SK-N-SH treated with all-trans-retinoic acid at 6 μM for 48 hours (cell line): Measurements from ENCODE around the gene SPON1.

Experiments used
- ATAC-seq: fragments of 200-7000 bp; cut with Tn5 transposase; 3 replicates; pipeline ENCODE4 v1.9.1; 2020; ENCODE audit warnings: mild to moderate bottlenecking, moderate library complexity
- ARNTL ChIP-seq: fragments of 450-650 bp; formaldehyde crosslinking; IDR thresholded peaks from 2 replicates; pipeline ENCODE4 v1.5.0; 2020; ENCODE audit warnings: low read depth, mild to moderate bottlenecking, moderate library complexity, borderline replicate concordance
- BACH2 ChIP-seq: fragments of 250-450 bp; sonication (Bioruptor Pico); IDR thresholded peaks from 2 replicates; pipeline ENCODE4 v1.9.0; 2021; ENCODE audit warnings: mild to moderate bottlenecking, borderline replicate concordance
- CSDC2 ChIP-seq: fragments of 250-450 bp; sonication (Bioruptor Pico); IDR thresholded peaks from 2 replicates; pipeline ENCODE4 v1.5.0; 2020; ENCODE audit warnings: mild to moderate bottlenecking, moderate library complexity
- ESRRG ChIP-seq: fragments of 250-450 bp; sonication (Bioruptor Pico); IDR thresholded peaks from 2 replicates; pipeline ENCODE4 v1.6.1; 2021; ENCODE audit warnings: mild to moderate bottlenecking
- GLIS3 ChIP-seq: fragments of 250-450 bp; sonication (Bioruptor Pico); IDR thresholded peaks from 2 replicates; pipeline ENCODE4 v1.5.0; 2020; ENCODE audit warnings: mild to moderate bottlenecking, moderate library complexity
- OSR1 ChIP-seq: fragments of 250-450 bp; sonication (Bioruptor Pico); IDR thresholded peaks from 2 replicates; pipeline ENCODE4 v1.8.0; 2022; ENCODE audit warnings: moderate library complexity, mild to moderate bottlenecking, inconsistent platforms
- PPARA ChIP-seq: fragments of 250-450 bp; sonication (Bioruptor Pico); IDR thresholded peaks from 2 replicates; pipeline ENCODE4 v1.5.0; 2020; ENCODE audit warnings: mild to moderate bottlenecking, borderline replicate concordance
- RARB ChIP-seq: fragments of 250-450 bp; sonication (Bioruptor Pico); IDR thresholded peaks from 2 replicates; pipeline ENCODE4 v1.8.0; 2021; ENCODE audit warnings: mild to moderate bottlenecking, moderate library complexity
- SNAI2 ChIP-seq: fragments of 250-450 bp; sonication (Bioruptor Pico); IDR thresholded peaks from 2 replicates; pipeline ENCODE4 v1.5.0; 2020; ENCODE audit warnings: mild to moderate bottlenecking, moderate library complexity
- TCF4 ChIP-seq: fragments of 250-450 bp; sonication (Bioruptor Pico); IDR thresholded peaks from 2 replicates; pipeline ENCODE4 v1.8.0; 2021; ENCODE audit warnings: mild to moderate bottlenecking, moderate library complexity, borderline replicate concordance
- TOX ChIP-seq: fragments of 250-450 bp; sonication (Bioruptor Pico); IDR thresholded peaks from 2 replicates; pipeline ENCODE4 v1.8.0; 2021; ENCODE audit warnings: mild to moderate bottlenecking, moderate library complexity, borderline replicate concordance
- ZFP3 ChIP-seq: fragments of 250-450 bp; sonication (Bioruptor Pico); IDR thresholded peaks from 2 replicates; pipeline ENCODE4 v1.5.0; 2020; ENCODE audit warnings: mild to moderate bottlenecking, moderate library complexity
- ZFP30 ChIP-seq: fragments of 450-650 bp; formaldehyde crosslinking; IDR thresholded peaks from 2 replicates; pipeline ENCODE4 v1.5.0; 2022; ENCODE audit warnings: mild to moderate bottlenecking, moderate library complexity
- ZNF565 ChIP-seq: fragments of 450-650 bp; formaldehyde crosslinking; conservative IDR thresholded peaks from 2 replicates; pipeline ENCODE4 v1.5.0; 2020; ENCODE audit warnings: low read depth, mild to moderate bottlenecking, moderate library complexity
- ZNF70 ChIP-seq: fragments of 450-650 bp; formaldehyde crosslinking; IDR thresholded peaks from 2 replicates; pipeline ENCODE4 v1.5.0; 2020; ENCODE audit warnings: mild to moderate bottlenecking, moderate library complexity
- ZNF8 ChIP-seq: fragments of 450-650 bp; formaldehyde crosslinking; IDR thresholded peaks from 2 replicates; pipeline ENCODE4 v1.5.0; 2020; ENCODE audit warnings: mild to moderate bottlenecking, moderate library complexity
- TF ChIP-seq, protein P1 (sequence below): fragments of 250-450 bp; sonication (Bioruptor Pico); IDR thresholded peaks from 2 replicates; pipeline ENCODE4 v1.5.1; 2021; ENCODE audit warnings: mild to moderate bottlenecking, moderate library complexity
- TF ChIP-seq, protein P2 (sequence below): fragments of 250-450 bp; sonication (Bioruptor Pico); IDR thresholded peaks from 2 replicates; pipeline ENCODE4 v1.8.0; 2021; ENCODE audit warnings: low read depth, mild to moderate bottlenecking, moderate library complexity, borderline replicate concordance
- TF ChIP-seq, protein P3 (sequence below): fragments of 250-450 bp; sonication (Bioruptor Pico); IDR thresholded peaks from 2 replicates; pipeline ENCODE4 v1.5.1; 2020; ENCODE audit warnings: low read depth, mild to moderate bottlenecking, moderate library complexity
- TF ChIP-seq, protein P4 (sequence below): fragments of 250-450 bp; sonication (Bioruptor Pico); IDR thresholded peaks from 2 replicates; pipeline ENCODE4 v1.5.0; 2020; ENCODE audit warnings: mild to moderate bottlenecking, moderate library complexity

The SPON1 gene

DNA sequence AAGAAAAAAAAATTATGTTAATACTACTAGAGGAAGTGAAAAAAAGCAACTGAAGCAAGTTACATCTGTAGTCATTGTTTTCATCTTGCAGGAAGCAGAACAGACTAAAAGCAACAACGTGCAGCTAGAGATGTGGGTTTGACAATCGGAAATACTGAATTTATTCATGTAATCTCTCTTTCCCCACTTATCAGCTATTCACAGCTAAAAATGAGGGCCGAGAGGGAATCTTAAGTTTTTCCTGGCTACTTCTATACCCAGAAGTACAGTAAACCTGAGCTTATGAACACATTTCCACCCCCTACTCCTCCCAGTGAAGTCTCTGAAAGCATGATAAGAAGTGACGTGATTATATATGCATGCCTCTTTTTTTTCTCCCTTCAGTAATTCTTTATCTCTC is 116.5 kb downstream of the SPON1 start:
- ATAC-seq, result no peak
- TF ChIP-seq CSDC2 (CRISPR knock-in tag) (no peak), GLIS3 (CRISPR knock-in tag) (no peak), TOX (CRISPR knock-in tag) (no peak)
- TF ChIP-seq, protein P1, sequence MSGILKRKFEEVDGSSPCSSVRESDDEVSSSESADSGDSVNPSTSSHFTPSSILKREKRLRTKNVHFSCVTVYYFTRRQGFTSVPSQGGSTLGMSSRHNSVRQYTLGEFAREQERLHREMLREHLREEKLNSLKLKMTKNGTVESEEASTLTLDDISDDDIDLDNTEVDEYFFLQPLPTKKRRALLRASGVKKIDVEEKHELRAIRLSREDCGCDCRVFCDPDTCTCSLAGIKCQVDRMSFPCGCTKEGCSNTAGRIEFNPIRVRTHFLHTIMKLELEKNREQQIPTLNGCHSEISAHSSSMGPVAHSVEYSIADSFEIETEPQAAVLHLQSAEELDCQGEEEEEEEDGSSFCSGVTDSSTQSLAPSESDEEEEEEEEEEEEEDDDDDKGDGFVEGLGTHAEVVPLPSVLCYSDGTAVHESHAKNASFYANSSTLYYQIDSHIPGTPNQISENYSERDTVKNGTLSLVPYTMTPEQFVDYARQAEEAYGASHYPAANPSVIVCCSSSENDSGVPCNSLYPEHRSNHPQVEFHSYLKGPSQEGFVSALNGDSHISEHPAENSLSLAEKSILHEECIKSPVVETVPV (CRISPR knock-in tag), result no peak

DNA sequence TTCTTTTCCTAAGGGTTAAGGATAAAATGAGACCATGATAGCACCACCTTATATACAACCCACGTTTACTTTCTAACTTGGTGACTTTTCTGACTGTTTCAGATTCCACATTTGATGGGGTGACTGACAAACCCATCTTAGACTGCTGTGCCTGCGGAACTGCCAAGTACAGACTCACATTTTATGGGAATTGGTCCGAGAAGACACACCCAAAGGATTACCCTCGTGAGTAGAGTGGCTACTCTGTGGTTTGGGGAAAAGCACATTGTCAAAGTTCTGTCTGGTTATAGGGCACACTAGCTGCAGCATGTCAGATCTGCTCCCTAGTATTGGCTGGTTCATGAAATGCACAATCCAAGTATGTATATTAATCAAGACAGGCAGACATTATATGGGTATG is 117.3 kb downstream of the SPON1 start:
- ATAC-seq, result no peak
- no peak for TF ChIP-seq BACH2 (CRISPR knock-in tag)
- no peak for TF ChIP-seq ZFP30
- TF ChIP-seq ARNTL (CRISPR knock-in tag), result no peak
- TF ChIP-seq, protein P2, sequence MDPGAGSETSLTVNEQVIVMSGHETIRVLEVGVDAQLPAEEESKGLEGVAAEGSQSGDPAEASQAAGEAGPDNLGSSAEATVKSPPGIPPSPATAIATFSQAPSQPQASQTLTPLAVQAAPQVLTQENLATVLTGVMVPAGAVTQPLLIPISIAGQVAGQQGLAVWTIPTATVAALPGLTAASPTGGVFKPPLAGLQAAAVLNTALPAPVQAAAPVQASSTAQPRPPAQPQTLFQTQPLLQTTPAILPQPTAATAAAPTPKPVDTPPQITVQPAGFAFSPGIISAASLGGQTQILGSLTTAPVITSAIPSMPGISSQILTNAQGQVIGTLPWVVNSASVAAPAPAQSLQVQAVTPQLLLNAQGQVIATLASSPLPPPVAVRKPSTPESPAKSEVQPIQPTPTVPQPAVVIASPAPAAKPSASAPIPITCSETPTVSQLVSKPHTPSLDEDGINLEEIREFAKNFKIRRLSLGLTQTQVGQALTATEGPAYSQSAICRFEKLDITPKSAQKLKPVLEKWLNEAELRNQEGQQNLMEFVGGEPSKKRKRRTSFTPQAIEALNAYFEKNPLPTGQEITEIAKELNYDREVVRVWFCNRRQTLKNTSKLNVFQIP, result no peak
- no peak for TF ChIP-seq ZNF565
- no peak for TF ChIP-seq ESRRG (CRISPR knock-in tag)
- no peak for TF ChIP-seq CSDC2 (CRISPR knock-in tag)
- no peak for TF ChIP-seq TCF4 (CRISPR knock-in tag)
- TF ChIP-seq SNAI2 (CRISPR knock-in tag), result no peak
- no peak for TF ChIP-seq OSR1 (CRISPR knock-in tag)
- TF ChIP-seq PPARA (CRISPR knock-in tag), result no peak
- TF ChIP-seq RARB, result no peak
- TF ChIP-seq ZNF8 (CRISPR knock-in tag), result no peak
- TF ChIP-seq GLIS3 (CRISPR knock-in tag), result no peak
- TF ChIP-seq ZNF70 (CRISPR knock-in tag), result no peak
- no peak for TF ChIP-seq ZFP3 (CRISPR knock-in tag)

DNA sequence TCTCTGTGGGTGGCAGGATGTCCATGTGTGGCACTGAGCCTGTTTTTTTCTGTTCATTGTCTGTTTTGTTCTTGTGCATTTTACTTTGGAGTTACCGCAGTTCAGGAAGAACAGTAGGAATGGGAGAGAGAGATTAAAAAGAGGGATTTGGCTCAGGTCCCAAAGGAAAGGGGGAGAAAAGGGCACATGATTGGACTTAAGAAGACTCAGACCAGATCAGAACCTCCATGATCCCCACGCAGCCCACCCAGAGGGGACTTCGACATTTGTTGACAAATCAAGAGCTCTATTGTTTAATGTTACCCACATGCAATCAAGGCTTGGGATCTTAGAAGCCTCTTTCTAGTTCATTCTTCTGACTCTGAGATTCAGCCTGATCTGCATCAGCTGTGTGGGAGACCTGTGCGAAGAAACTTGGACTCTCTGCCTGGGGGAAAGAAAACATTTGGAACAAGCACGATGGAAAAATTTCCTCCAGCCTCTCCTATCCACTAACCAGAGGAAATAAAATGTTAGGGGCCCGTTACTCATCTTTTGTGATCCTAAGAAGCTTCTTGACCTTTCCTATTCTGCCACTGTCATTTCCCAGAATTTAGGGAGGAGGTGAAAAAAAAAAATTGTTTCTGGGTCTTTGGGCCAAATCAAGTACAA is 119.2 kb downstream of the SPON1 start:
- ATAC-seq, result no peak
- TF ChIP-seq, protein P3, sequence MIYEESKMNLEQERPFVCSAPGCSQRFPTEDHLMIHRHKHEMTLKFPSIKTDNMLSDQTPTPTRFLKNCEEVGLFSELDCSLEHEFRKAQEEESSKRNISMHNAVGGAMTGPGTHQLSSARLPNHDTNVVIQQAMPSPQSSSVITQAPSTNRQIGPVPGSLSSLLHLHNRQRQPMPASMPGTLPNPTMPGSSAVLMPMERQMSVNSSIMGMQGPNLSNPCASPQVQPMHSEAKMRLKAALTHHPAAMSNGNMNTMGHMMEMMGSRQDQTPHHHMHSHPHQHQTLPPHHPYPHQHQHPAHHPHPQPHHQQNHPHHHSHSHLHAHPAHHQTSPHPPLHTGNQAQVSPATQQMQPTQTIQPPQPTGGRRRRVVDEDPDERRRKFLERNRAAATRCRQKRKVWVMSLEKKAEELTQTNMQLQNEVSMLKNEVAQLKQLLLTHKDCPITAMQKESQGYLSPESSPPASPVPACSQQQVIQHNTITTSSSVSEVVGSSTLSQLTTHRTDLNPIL, result no peak
- TF ChIP-seq ESRRG (CRISPR knock-in tag), result no peak
- TF ChIP-seq, protein P4, sequence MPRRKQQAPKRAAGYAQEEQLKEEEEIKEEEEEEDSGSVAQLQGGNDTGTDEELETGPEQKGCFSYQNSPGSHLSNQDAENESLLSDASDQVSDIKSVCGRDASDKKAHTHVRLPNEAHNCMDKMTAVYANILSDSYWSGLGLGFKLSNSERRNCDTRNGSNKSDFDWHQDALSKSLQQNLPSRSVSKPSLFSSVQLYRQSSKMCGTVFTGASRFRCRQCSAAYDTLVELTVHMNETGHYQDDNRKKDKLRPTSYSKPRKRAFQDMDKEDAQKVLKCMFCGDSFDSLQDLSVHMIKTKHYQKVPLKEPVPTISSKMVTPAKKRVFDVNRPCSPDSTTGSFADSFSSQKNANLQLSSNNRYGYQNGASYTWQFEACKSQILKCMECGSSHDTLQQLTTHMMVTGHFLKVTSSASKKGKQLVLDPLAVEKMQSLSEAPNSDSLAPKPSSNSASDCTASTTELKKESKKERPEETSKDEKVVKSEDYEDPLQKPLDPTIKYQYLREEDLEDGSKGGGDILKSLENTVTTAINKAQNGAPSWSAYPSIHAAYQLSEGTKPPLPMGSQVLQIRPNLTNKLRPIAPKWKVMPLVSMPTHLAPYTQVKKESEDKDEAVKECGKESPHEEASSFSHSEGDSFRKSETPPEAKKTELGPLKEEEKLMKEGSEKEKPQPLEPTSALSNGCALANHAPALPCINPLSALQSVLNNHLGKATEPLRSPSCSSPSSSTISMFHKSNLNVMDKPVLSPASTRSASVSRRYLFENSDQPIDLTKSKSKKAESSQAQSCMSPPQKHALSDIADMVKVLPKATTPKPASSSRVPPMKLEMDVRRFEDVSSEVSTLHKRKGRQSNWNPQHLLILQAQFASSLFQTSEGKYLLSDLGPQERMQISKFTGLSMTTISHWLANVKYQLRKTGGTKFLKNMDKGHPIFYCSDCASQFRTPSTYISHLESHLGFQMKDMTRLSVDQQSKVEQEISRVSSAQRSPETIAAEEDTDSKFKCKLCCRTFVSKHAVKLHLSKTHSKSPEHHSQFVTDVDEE, result no peak
- no peak for TF ChIP-seq TOX (CRISPR knock-in tag)
- no peak for TF ChIP-seq PPARA (CRISPR knock-in tag)
- TF ChIP-seq, protein P1 (CRISPR knock-in tag), result no peak
- no peak for TF ChIP-seq TCF4 (CRISPR knock-in tag)
- no peak for TF ChIP-seq OSR1 (CRISPR knock-in tag)
- TF ChIP-seq BACH2 (CRISPR knock-in tag), result no peak
- TF ChIP-seq, protein P2, result no peak
- TF ChIP-seq ZNF70 (CRISPR knock-in tag), result no peak
- no peak for TF ChIP-seq ZNF565
